Measurements from ENCODE around the gene LAP3. TPM values are rescaled to one million over a fixed set of nuclear protein-coding genes. Genes with fewer than 3 reads are reported as not detected.

The LAP3 gene
- polyA plus RNA-seq, 3 donors = 72.4 to 75.7 (median 73.9) TPM

DNA sequence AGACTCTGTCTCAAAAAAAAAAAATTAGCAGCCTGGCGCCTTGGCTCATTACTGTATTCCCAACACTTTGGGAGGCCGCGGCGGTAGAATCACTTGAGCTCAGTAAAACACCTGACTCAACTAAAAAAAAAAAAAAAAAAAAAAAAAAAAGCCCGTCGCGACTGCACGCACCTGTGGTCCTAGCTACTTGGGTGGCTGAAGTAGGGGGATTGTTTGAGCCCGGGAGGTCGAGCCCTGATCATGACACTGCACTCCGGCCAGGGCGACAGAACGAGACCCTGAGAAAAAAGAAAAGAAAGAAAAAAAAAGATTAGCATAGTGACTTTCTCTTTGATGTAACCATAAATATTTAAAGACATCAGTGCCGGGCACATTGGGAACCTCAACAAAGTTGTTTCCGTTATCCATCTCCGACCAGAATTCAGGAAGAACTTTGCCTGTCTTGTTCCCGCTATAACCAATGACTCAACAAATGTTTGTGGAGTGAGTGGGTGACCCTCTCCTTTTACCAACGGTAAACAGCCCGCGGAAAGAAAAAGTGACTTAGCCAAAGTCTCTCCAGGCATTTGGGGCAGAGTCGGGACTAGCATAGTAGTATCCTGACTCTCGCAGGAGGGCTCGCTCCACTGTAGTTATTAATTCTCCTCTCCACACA lies 36.9 kb downstream of the LAP3 start:
- DNase-seq = peak; percentile 9

DNA sequence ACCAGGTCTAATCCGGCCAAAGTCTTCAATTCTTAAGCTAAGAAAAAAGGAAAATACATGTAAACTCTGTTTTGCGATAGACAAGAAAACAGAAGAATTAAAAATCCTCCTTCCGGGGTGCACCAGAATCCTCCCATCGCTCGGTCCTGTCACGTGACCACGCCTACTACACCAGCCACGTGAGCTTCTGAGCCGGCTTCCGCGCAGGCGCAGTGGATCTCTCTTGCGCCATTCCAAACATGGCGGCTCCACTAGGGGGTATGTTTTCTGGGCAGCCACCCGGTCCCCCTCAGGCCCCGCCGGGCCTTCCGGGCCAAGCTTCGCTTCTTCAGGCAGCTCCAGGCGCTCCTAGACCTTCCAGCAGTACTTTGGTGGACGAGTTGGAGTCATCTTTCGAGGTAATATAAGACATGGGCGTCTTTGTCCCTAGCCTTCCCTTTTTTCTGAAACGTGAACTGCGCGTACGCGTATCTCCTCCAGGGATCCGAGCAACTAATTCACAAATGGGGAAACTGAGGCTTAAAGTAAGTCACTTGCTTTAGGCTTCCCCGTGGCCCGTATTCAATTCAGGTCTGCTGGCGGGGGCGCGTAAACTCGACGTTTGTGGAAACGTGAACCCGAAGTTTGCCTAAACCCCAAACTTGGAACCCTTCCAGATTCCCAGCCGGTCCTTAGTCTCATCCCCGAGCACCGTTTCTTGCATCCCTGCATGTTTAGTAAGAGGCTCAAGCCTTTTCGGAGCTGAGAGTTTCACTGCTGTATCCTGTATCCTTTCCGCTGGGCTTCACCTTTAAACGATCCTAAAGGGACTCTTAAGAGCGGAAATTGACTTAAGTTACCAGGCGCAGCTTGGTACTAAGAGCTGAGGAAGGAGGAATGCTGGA lies 37.7 kb downstream of the LAP3 start, which contains the start of gene MED28:
Gene MED28, plus strand, starts transcription at position 226 of the 884 bp plus-strand sequence. Its CDS starts 14 bp downstream, at position 240.
- DNase-seq = peak; percentile 95

DNA sequence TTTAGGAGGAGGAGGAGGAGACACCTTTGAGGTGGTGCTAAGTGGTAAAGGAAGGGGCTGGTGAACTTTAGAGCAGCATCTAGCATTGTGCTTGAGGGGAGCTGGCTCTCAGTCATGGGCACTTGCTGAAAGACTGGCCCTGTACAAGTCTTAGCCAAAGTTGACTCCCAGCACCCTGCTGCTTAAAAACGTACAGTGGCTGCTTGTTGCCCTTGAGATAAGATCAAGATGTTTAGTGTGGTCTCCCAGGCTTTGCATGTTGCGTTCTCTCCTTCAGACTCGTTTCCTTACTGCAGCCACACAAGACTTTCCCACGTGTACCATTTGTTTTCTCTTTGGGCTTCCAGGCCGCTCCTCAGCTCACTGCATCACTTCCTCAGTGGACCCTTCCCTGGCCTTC lies 39.3 kb downstream of the LAP3 start:
- DNase-seq = no peak

DNA sequence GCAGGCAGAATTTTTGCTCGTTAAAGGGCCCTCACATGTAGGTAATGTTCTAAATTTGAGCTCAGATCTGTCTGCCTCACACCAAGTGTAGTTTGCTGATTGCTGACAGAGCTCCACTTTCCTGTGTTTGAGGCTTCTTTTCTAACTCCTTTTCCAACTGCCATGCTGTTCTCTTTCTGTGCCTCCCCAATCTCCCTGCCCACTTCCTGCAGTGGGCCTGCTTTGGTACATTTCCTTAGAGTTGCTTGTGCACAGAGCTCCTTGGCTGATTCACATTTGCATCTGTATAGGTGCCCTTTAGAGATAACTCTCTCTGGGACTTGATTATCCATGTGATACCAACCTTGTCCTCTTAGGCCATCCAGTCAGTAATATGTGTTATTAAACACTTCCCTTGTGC lies 41.9 kb downstream of the LAP3 start:
- no peak for DNase-seq

DNA sequence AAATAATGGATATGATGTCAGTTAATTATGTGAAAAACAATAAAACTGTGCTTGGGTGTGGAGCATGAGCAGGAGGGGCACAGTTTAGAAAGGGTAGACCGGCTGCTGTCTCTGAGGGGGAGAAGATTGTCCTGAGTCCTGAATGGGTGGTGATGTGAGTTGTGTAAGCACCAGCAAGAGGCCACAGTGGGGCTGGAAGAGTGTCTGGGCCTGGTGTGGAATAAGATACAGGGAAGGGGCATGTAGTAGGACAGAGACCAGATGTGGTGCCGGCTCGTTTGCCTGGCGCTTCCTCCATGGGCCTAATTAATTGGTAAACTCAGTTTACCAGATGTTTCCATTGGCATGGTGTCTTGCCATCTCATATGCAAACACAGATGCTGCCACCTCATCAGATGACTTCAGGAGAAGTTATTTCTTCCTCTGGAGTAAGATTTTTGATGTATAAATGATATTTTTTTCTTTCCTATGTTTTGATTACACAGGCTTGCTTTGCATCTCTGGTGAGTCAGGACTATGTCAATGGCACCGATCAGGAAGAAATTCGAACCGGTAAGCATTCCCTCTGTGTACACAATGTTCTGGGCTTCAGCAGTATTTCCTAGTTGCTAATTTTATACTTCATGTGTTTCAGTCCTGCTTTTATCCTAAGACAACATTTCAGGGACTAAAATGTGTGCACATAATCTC lies 42.6 kb downstream of the LAP3 start:
- DNase-seq = no peak

DNA sequence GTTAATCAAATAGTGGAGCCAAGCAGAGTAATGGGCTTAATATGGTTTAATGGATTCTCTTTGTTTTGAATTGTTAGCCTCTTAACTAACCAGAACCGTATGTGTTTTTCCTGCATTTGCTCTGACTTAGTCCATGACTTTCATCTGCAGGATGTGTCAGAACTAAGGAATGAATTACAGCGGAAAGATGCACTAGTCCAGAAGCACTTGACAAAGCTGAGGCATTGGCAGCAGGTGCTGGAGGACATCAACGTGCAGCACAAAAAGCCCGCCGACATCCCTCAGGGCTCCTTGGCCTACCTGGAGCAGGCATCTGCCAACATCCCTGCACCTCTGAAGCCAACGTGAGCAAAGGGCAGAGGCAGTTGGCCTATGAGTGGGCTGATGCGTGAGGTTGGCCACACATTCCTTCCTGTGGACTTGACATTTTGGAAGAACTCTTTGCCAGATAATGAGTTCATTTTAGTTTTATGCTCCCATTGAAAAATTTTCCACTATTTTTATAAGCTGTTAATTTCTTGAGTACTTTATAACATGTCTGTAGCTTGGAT lies 46.5 kb downstream of the LAP3 start:
- DNase-seq = no peak

DNA sequence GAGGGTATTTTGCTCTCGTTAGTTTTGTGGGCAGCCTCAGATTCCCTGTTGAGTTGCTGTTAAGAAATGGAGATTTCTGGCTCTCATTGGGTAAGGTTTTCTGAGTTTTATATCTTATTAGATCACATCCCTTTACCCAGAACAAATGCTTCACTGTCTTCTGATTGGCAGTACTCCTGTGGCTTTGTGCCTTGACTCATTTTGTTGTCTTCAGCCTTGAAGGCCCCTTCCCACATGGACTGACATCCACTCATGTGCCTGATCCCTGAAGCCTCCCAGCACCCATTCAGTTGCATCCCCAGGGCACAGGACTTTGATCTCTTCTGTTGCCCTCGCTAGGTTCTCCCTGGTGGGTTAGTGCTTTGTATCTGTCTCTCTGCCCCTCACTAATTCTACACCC lies 47.8 kb downstream of the LAP3 start:
- DNase-seq = no peak

DNA sequence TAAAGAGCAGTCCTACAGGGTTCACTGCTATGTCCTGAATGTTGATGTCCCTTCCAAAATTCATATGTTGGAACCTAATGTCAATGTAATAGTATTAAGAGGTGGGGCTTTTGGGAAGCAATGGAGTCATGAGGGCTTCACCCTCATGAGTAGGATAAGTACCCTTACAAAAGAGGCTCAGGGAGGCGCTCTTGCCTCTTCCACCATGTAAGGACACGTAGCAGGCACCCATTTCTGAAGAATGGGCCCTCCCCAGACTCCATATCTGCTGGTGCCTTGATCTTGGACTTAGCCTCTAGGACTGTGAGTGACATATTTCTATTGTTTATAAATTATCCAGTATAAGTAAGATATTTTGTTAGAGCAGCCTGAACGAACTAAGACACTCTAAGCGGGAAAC lies 53.2 kb downstream of the LAP3 start:
- DNase-seq = no peak

DNA sequence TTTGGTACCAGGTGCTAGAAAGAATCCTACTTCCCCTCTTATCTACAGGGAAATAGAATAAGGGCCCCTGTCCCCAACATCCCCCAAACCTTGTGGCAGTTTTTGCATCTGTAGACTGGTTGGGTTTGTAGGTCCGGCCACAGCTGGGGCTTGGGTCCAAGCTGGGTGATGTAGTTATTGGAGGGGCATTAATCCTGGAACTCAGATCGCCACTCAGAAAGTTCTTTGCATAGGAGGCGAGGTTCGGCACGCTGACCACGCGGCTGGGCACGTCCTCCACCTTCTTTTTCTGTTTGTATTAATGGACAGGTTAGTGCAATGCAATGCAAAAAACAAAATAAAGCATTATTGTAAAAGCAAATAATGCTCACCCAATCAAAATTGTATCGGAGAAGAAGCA lies 56.6 kb downstream of the LAP3 start:
- DNase-seq = no peak

DNA sequence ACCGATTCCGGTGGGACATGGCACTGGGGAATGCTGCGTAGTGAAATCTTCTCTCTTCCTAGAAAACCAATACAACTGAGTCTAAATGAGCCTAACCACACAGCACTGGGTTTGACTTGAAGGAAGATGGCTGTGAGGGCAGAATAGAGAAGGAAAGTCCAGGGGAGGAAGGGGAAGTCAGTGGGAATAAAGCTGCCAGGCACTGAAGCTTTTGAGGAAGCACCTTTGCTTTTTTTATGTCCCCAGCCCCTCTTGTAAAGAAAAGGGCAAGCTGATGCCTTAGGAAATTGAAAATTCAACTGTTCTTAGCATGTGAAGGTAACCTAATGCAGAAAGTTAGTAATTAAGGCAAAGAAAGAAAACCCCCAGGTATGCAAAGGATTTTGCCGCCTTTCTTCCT lies 58.1 kb downstream of the LAP3 start:
- DNase-seq = no peak

DNA sequence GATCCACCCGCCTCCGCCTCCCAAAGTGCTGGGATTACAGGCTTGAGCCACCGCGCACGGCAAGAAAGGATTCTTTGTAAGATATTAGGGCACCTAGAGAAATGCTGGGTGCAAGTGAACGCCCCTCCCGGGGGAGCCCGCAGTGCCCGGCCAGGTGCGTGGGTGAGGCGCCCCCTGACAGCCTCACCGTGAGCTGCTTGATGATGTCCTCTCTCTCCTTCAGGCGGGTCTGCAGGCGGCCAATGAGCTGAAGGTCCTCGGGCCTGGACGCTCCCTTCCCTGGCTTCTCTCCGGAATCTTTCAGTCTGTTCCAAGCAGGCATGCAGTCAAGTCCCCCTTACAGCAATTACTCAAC lies 59.3 kb downstream of the LAP3 start:
- no peak for DNase-seq

DNA sequence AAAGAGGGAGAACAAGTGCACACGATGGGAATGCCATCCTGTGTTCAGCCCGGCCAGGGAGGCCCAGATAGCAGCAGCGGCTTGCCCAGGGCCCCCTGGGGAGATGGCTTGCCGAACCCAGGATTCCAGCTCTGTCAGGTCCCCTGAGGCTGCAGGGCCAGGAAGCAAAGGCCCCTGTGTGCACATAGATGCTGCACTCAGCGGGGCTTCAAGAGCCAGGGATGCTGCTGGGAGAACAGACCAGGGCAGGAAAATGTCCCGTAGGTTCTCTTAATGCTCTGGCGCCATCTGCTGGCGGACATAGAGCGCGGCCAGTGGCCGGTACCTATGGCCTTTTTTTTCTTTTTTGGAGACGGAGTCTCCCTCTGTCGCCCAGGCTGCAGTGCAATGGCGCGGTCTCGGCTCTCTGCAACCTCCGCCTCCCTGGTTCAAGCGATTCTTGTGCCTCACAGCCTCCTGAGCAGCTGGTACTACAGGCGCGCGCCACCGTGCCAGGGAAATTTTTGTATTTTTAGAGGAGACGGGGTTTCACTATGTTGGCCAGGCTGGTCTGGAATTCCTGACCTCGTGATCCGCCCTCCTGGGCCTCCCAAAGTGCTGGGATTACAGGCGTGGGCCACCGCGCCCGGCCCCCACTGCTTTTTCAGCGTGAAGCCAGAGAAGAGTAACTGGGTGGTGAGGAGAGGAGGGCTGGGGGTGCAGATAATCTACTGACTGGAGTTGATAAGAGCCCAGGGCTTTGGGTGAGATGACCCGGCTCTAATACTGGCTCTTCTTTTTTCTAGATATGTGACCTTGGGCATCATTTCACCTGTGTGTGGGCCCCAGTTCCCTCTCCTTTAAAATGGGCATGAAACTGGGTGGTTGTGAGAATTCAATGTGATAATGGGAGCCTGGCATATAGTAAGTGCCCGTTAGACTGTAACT lies 60.0 kb downstream of the LAP3 start:
- DNase-seq = peak; percentile 54

DNA sequence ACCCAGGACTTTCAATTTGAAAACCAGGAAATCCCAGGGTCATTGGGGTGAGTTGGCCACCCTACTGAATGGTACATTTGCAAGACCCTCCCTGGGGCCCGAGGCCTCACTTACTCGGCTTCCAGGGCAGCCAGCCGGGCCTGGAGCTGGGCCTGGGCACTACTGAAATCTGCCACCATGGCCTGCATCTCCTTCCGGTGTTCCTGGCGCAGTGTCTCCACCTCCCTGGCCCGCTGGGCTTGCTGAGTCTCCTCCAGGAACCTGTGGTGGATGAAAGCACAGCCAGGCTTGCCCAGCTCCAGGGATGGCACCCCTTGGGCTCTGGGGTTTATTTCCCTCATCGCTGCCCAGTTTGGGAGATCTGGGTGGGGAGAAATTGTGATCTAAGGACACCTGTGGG lies 62.1 kb downstream of the LAP3 start:
- no peak for DNase-seq

DNA sequence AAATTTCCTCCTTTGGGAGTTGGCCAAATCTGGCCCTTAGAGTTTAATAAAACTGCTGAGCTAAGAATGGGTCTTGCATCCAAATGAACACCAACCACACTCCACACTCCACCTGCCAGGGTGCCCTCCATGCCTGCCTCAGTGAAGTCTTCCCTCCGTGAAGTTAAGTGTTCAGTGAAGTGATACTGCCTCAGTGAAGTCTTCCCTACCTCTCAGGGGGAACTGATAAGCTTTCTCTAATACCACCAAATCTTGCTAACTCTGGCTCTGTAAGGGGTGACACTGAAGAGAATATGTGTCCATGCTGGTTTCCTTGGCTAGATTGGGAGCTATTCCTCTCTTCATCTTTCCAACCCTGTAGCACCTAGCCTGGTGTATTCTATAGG lies 65.4 kb downstream of the LAP3 start:
- no peak for DNase-seq

DNA sequence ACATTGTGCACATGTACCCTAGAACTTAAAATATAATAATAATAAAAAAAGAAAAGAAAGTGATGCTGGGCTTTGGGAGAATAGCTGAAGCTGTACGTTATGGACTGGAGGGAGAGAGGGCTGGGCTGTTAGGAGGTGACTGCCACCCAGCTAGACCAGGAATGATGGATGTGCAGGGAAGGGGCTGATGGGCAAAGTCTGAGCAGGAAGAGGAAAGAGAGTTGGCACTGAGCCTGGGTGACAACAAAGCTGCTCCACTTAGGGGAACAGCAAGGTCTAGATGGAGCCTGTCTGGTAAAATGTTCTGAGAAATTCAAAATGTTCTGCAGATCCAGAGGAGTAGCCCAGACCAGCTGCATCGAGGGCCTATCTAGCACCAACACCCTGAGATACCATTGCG lies 69.7 kb downstream of the LAP3 start:
- no peak for DNase-seq

DNA sequence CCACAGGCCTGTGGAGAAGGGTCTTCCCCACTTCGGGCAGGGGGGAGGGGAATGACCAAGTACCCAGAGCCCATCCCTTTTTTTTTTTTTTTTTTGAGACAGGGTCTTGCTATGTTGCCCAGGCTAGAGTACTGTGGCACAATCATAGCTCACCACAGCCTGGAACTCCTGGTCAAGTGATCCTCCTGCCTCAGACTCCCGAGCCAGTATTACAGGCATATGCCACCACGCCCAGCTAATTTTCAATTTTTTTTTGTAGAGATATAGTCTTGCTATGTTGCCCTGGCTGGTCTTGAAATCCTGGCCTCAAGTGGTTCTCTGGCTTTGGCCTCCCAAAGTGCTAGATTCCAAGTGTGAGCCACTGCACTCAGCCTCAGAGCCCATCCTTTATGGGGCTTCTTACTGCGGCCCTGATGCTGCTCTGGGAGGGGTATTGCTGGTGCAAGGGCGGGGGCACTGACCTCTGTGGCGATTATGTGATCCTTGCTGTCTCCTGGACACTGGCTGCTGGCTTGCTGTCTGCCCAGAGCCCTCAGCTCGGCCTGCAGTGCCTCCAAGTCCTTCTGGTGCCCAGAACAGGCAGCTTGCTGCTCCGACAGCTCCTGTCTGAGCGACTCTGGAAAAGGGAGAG lies 70.3 kb downstream of the LAP3 start:
- DNase-seq = no peak

DNA sequence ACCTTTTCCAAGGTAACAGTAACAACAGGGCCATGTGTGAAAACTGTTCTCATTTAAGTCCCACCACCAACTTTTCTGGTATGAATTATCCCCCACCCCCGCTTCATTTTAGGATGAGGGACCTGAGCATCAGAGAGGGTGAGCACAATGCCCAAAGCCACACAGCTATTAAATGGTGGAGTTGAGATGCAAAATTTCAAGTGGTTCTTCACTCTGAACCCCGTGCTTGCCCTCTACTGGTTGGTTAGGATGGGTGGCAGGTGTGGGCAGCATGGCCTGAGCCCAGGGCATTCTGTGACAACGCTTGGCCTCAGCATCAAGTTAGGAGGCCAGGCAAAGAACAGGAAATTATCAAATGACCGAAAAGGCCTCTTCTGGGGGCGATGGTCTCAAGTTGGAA lies 70.9 kb downstream of the LAP3 start:
- DNase-seq = no peak

DNA sequence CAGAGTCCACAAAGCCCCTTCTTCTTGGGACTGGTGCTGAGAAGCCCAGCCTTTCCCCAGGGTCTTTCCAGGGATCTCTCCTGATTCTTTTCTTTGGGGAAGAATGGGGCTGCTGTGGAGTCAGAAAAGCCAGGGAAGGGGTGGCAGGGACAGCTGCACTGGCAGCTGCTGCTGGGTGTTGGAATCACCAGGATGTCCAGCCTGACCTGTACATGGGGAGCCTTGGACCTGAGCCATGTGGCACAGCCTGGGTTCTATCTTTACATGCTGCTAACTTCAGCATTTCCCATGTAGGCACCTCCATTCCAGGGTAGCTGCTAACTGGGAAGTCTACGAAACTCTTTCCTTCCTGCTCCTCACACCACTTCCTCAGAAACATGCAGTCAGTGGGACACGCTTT lies 73.4 kb downstream of the LAP3 start:
- no peak for DNase-seq

DNA sequence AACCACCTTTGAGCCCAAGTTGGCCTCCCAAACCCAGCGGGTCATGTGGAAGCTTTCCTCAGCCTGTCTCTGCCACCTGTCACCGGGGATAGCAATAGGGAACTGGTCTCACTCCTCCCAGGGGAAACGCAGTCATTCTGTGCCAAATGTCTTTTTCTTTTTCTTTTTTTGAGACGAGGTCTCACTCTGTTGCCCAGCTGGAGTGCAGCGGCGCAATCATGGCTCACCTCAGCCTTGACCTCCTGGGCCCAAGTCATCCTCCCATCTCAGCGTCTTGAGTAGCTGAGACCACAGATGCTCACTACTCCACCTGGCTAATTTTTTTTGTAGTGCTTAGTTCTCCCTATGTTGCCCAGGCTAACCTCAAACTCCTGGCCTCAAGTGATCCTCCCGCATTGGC lies 77.7 kb downstream of the LAP3 start:
- no peak for DNase-seq

DNA sequence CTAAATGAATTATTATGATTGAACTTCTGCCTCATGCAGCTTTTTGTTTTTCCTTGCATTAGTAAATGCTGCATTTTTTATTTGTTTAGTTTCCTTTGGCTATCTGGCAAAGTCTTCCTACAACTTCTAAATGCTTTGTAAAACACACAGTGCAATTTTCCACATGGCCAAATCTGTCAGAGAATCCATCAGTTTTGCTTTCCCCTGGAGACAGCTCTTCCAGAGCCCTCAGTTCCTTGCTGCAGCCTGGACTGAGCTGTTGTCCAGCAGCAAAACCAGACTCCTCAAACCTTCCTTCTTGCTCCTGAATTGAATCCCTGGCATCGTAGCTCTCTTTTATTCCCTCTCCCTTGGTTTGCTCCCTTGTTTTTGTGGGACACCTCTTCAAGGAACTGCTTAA lies 80.1 kb downstream of the LAP3 start:
- DNase-seq = no peak

Measured in renal pelvis (tissue), 4 donors.